ENCODE results near the gene IL4R. TPM values are rescaled to one million over a fixed set of nuclear protein-coding genes. Genes with fewer than 3 reads are reported as not detected.

The IL4R gene
- total and polyA plus RNA-seq, 2 donors (not counting 1 experiment from before 2014, with no cell fraction given), result 17.1 to 23.6 TPM

DNA sequence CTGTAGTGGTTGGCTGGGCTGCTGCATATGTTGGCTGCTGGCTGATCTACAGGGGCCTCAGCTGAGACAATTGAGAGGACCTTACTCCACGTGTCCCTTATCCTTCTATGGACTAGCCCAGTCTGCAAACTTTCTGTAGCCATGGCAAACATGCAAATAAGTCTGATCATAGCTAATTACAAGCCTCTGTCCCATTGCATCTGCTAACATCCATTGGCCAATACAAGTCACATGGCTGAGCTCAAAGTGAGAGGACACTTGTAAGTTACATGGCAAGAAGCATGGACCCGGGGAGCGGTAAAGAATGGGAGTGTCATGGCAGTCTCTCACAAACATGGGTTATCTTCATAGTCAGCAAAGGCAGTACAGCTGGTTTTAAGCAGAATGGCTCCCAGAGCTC lies 11.6 kb upstream of the IL4R start:
- no peaks in the 10 kb centered on the region for H3K36me3 ChIP-seq (ENCODE audit: control insufficient read depth, insufficient read depth, low read length)
- H3K4me2 ChIP-seq (ENCODE audit: extremely low read depth, insufficient read depth, low read length), result no peak overlapping the region
- H3K27ac ChIP-seq (ENCODE audit: insufficient read depth, low read length), result no peak overlapping the region
- TF ChIP-seq EZH2 (IDR thresholded peaks at IDR 0.05; ENCODE audit: low read length, missing control alignments), result no peak
- no peak overlapping the region for H3K4me3 ChIP-seq (replicated peaks in 1 of 4; ENCODE audit: control extremely low read depth in 1 of 4, insufficient read depth in 1 of 4, low read depth in 3 of 4, low read length in 4 of 4)
- no peaks in the 10 kb centered on the region for H3K79me2 ChIP-seq (ENCODE audit: control insufficient read depth, insufficient read depth, low read length)
- H3K27me3 ChIP-seq (ENCODE audit: control insufficient read depth, insufficient read depth, low read length), result no peaks in the 10 kb centered on the region
- H4K20me1 ChIP-seq (ENCODE audit: control insufficient read depth, extremely low read depth, insufficient read depth, low read length), result no peaks in the 10 kb centered on the region
- no peak overlapping the region for H2AFZ ChIP-seq (ENCODE audit: low read length)
- no peaks in the 10 kb centered on the region for H3K4me1 ChIP-seq (ENCODE audit: control insufficient read depth, extremely low read depth, insufficient read depth, low read length)
- H3K9me3 ChIP-seq (ENCODE audit: control insufficient read depth, insufficient read depth, low read depth, low read length), result no peaks in the 10 kb centered on the region
- DNase-seq (ENCODE audit: low read depth in 2 of 2), result no peak
- H3K9ac ChIP-seq (ENCODE audit: insufficient read depth, low read length), result no peak overlapping the region

DNA sequence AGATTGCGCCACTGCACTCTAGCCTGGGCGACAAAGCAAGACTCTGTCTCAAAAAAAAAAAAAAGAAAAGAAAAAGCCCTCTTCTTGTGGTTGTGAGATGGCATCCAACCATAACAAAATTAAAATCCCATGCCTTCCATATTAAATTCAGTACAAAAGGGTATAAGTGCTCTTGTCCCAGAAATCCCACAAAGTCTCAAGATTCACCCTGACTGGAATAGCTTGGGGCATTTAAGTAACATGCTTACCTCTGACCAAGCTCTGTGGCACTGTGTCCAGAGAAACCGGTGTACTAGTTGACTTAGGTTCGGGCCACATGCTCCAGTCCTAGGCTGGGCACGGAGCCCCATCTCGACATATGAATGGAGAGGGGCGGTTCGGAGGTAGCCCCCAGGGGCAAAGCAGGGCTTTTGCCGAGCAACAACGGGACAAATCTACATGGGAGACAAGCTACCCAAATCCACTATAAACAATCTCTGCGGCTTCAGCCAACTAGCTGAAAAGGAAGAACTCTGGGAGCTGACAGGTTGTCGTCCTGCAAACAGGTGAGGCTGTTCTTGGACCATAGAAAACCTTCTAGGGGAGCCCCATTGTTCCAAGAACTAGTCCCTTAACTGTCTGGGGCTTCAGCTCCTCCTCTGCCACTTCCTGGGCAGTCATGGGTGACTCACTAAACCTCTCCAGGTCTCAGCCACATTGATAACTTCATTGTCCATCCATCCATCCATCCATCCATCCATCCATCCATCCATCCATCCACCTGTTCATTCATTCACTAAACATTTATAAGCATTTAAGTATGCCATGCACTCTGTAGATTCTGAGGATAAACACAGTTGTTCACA lies 10.3 kb upstream of the IL4R start:
- no peaks in the 10 kb centered on the region for H3K4me1 ChIP-seq (ENCODE audit: control insufficient read depth, extremely low read depth, insufficient read depth, low read length)
- no peaks in the 10 kb centered on the region for H3K9me3 ChIP-seq (ENCODE audit: control insufficient read depth, insufficient read depth, low read depth, low read length)
- H4K20me1 ChIP-seq (ENCODE audit: control insufficient read depth, extremely low read depth, insufficient read depth, low read length), result no peaks in the 10 kb centered on the region
- DNase-seq (ENCODE audit: low read depth in 2 of 2), result no peak
- H3K4me3 ChIP-seq (replicated peaks in 1 of 4; ENCODE audit: control extremely low read depth in 1 of 4, insufficient read depth in 1 of 4, low read depth in 3 of 4, low read length in 4 of 4), result no peak overlapping the region
- no peaks in the 10 kb centered on the region for H3K79me2 ChIP-seq (ENCODE audit: control insufficient read depth, insufficient read depth, low read length)
- no peaks in the 10 kb centered on the region for H3K27me3 ChIP-seq (ENCODE audit: control insufficient read depth, insufficient read depth, low read length)
- H3K4me2 ChIP-seq (ENCODE audit: extremely low read depth, insufficient read depth, low read length), result no peak overlapping the region
- H3K36me3 ChIP-seq (ENCODE audit: control insufficient read depth, insufficient read depth, low read length), result no peaks in the 10 kb centered on the region
- no peak overlapping the region for H2AFZ ChIP-seq (ENCODE audit: low read length)
- TF ChIP-seq, protein P1, sequence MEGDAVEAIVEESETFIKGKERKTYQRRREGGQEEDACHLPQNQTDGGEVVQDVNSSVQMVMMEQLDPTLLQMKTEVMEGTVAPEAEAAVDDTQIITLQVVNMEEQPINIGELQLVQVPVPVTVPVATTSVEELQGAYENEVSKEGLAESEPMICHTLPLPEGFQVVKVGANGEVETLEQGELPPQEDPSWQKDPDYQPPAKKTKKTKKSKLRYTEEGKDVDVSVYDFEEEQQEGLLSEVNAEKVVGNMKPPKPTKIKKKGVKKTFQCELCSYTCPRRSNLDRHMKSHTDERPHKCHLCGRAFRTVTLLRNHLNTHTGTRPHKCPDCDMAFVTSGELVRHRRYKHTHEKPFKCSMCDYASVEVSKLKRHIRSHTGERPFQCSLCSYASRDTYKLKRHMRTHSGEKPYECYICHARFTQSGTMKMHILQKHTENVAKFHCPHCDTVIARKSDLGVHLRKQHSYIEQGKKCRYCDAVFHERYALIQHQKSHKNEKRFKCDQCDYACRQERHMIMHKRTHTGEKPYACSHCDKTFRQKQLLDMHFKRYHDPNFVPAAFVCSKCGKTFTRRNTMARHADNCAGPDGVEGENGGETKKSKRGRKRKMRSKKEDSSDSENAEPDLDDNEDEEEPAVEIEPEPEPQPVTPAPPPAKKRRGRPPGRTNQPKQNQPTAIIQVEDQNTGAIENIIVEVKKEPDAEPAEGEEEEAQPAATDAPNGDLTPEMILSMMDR (conservative IDR thresholded peaks at IDR 0.05 in 1 of 2, IDR thresholded peaks at IDR 0.05 in 1 of 2; ENCODE audit: low read depth in 1 of 2, low read length in 2 of 2), result no peak
- TF ChIP-seq EZH2 (IDR thresholded peaks at IDR 0.05; ENCODE audit: low read length, missing control alignments), result no peak
- H3K9ac ChIP-seq (ENCODE audit: insufficient read depth, low read length), result no peak overlapping the region
- H3K27ac ChIP-seq (ENCODE audit: insufficient read depth, low read length), result no peak overlapping the region

GRCh38 chr16:27304102-27304501 lies 9.7 kb upstream of the IL4R start:
- TF ChIP-seq, protein P1 (conservative IDR thresholded peaks at IDR 0.05 in 1 of 2, IDR thresholded peaks at IDR 0.05 in 1 of 2; ENCODE audit: low read depth in 1 of 2, low read length in 2 of 2), result no peak
- TF ChIP-seq EZH2 (IDR thresholded peaks at IDR 0.05; ENCODE audit: low read length, missing control alignments), result no peak
- Histone ChIP-seq H3K27me3 (ENCODE audit: control insufficient read depth, insufficient read depth, low read length) (no peaks in the 10 kb centered on the region), H4K20me1 (ENCODE audit: control insufficient read depth, extremely low read depth, insufficient read depth, low read length) (no peaks in the 10 kb centered on the region), H3K9ac (ENCODE audit: insufficient read depth, low read length) (no peak overlapping the region), H3K27ac (ENCODE audit: insufficient read depth, low read length) (no peak overlapping the region), H3K4me3 (replicated peaks in 1 of 4; ENCODE audit: control extremely low read depth in 1 of 4, insufficient read depth in 1 of 4, low read depth in 3 of 4, low read length in 4 of 4) (no peak overlapping the region), H2AFZ (ENCODE audit: low read length) (no peak overlapping the region), H3K9me3 (ENCODE audit: control insufficient read depth, insufficient read depth, low read depth, low read length) (no peaks in the 10 kb centered on the region), H3K36me3 (ENCODE audit: control insufficient read depth, insufficient read depth, low read length) (no peaks in the 10 kb centered on the region), H3K79me2 (ENCODE audit: control insufficient read depth, insufficient read depth, low read length) (no peaks in the 10 kb centered on the region), H3K4me1 (ENCODE audit: control insufficient read depth, extremely low read depth, insufficient read depth, low read length) (no peaks in the 10 kb centered on the region), H3K4me2 (ENCODE audit: extremely low read depth, insufficient read depth, low read length) (no peak overlapping the region)
- no peak for DNase-seq (ENCODE audit: low read depth in 2 of 2)

Measured in fibroblast of lung (primary cell).